ENCODE results near the gene KANK4.

DNA sequence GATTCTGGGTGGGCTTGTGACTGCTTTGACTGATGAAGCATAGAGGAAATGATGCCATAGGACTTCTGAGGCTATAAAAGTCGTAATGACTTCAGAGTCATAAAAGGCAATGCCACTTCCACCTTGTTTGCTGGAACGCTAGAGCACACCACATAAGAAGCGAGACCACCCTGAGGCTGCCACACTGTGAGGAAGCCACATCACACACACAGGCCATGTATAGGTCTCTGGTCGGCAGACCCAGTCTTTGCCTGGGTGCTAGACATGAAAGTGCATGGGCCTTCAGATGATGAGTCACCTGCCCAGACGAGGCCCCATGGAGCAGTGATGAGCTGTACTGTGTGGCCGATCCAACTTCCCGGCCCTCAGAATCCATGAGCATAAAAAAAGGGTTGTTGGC, 14.2 kb upstream of the KANK4 start:
- TF ChIP-seq, protein P1, sequence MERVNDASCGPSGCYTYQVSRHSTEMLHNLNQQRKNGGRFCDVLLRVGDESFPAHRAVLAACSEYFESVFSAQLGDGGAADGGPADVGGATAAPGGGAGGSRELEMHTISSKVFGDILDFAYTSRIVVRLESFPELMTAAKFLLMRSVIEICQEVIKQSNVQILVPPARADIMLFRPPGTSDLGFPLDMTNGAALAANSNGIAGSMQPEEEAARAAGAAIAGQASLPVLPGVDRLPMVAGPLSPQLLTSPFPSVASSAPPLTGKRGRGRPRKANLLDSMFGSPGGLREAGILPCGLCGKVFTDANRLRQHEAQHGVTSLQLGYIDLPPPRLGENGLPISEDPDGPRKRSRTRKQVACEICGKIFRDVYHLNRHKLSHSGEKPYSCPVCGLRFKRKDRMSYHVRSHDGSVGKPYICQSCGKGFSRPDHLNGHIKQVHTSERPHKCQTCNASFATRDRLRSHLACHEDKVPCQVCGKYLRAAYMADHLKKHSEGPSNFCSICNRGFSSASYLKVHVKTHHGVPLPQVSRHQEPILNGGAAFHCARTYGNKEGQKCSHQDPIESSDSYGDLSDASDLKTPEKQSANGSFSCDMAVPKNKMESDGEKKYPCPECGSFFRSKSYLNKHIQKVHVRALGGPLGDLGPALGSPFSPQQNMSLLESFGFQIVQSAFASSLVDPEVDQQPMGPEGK (CRISPR knock-in tag; IDR thresholded peaks at IDR 0.05; ENCODE audit: borderline replicate concordance) = no peak
- no peak for TF ChIP-seq ZFP3 (CRISPR knock-in tag; IDR thresholded peaks at IDR 0.05)
- no peak for TF ChIP-seq ZFP30 (CRISPR knock-in tag; IDR thresholded peaks at IDR 0.05)
- no peak for TF ChIP-seq ZNF70 (CRISPR knock-in tag; IDR thresholded peaks at IDR 0.05)
- no peak for TF ChIP-seq ARNTL (CRISPR knock-in tag; IDR thresholded peaks at IDR 0.05; ENCODE audit: borderline replicate concordance, low read depth)
- TF ChIP-seq ZNF8 (CRISPR knock-in tag; IDR thresholded peaks at IDR 0.05) = no peak
